GM19324 (cell line): ENCODE results near the gene WDR86.

Source experiments
- ATAC-seq: cut with Tn5 transposase; IDR thresholded peaks from one replicate; pipeline ENCODE4 v1.9.1; 2021; ENCODE audit warnings: mild to moderate bottlenecking, moderate library complexity; ENCODE audit not compliant: unreplicated experiment, low FRiP score

The WDR86 gene

DNA sequence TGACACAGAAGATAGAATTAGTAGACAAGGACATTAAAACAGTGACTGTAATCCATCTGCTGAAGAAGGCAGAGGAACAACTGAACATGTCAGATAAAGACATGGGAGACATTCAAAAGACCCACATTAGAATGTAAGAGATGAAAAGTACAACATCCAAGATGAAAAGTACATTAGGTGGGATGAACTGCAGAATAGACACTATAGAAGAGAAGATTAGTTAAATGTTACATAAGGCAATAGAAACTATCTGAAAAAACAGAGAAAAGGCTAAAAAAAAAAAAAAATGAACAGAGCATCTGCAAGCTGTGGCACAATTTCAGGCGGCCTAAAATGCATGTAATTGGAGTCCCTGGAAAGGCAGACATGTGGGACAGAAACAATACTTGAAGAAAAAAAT, 46.7 kb downstream of the WDR86 start:
- no peak for ATAC-seq

DNA sequence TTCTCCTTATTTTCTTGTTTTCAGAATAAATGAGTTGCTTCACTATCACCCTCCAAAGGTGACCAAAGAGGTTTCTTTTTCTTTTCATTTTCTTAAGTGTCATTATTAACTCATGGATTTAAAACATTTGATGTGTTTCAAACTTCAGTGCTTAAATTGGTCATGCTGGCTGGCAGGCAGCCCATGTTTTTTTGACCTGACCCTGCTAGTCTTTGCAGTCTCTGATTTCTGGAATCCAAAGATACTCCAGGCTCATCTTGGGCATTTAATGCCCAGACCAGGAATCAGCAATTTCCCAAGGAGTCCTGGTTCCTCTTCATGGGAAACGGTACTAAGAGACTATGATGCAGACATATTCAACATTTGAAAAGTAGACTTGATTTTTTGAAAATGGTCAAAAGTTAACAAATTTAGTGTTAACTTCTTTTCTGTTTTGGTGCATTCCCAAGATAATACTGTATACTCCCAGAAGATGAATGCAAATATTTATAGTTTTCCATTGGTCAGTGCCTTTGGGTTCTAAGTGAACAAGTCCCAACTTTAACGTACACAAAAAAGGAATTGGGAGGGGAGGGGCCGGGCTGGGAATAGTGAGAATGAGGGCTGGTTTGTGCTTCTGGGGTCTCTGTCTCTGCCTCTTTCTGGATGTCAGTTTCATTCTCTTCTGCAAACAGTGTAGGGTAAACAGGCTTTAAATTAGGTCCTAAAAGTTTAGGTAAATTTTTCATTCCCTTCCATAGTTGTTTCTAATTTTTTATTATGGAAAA, 48.5 kb downstream of the WDR86 start:
- ATAC-seq: no peak

DNA sequence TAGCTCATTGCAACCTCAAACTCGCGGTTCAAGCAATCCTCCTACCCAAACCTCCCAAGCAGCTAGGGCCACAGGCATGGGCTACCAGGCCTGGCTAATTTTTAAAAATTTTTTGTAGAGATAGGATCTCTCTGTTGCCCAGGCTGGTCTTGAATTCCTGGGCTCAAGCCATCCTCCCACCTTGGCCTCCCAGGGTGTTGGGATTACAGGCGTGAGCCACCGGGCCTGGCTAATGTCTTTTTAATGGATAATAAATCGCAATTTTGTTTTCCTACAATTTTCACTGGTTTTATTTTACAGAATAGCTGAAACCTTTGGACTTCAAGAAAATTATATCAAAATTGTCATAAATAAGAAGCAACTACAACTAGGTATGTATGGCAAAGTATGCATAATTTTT, 57.3 kb downstream of the WDR86 start:
- ATAC-seq: no peak

DNA sequence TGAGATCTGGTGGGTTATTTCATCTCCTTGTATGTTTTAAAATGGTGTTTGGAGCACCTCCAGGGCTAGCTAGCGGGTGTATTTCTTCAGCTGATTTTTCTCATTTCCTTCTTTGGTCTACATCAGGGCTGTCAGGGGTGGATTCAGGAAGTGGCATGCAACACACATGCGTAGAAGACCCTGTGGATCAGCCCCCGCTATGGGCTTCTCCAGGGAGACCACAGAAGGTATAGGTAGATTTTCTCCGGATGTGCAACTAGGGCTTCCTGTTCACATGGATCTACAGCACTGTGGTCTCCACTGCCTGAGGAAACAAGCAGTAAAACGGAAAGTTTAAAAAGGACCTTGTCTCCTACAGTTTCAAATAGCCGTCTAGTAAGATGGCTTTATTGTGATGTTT, 57.9 kb downstream of the WDR86 start:
- ATAC-seq: no peak

DNA sequence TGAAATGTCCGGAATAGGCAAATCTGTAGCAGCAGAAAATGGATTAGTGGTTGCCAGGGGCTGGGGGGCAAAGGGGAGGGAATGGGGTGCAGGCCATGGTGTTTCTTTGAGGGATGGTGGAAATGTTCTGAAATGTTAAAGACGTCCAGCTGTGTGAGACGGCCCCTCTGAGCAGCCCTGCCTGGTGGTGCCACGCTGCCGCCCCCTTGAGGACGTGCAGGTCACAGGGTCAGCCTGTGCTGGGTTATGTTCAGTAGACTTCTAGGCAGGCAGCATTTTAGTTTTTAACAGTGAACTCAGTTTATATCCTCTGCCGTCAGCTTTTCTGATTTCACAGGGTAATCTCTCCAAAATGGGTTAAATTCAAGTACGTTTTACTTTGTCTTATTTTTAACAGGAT, 58.8 kb downstream of the WDR86 start:
- no peak for ATAC-seq

DNA sequence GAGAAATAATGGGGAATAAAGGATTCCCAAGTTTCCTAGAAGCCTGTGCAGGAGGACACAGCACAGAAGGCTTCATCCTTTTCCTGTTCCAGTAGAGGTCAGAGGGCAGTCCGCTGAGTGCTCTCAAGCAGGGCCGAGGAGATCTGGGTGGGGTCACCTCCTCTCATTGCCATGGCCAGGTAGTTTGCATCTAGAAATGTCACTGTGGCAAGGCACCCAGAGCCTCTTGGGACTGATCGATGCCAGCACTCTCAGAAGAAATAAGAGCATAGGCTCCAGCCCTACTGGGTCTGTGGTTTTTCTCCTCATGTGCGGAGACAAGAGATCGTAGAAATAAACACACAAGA, 60.4 kb downstream of the WDR86 start:
- ATAC-seq: peak; percentile 61

DNA sequence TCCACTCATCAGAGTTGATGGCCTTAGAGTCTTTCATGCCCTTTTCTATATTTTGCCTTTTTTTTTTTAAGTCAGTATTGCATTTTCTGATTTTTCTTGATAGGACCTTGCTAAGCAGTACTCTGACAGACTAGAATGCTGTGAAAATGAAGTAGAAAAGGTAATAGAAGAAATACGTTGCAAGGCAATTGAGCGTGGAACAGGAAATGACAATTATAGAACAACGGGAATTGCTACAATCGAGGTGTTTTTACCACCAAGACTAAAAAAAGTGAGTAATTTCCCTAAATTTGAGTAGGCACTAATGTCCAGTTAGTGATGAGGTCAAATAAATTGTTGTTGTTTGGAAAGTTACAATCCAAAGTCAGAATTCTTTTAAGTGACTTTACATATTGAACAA, 60.9 kb downstream of the WDR86 start:
- ATAC-seq: no peak

DNA sequence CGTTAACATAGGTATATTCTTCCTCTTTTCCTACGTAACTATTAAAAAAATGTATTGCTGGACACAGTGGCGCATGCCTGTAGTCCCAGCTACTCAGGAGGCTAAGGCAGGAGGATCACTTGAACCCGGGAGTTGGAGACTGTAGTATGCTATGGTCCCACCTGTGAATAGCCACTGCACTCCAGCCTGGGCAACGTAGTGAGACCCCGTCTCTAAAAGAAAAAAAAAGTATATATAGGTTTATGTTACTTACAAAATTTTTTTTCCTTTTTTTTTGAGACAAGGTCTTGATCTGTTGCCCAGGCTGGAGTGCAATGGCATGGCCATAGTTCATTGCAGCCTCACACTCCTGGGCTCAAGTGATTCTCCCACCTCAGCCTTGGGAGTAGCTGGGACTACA, 62.6 kb downstream of the WDR86 start:
- no peak for ATAC-seq

DNA sequence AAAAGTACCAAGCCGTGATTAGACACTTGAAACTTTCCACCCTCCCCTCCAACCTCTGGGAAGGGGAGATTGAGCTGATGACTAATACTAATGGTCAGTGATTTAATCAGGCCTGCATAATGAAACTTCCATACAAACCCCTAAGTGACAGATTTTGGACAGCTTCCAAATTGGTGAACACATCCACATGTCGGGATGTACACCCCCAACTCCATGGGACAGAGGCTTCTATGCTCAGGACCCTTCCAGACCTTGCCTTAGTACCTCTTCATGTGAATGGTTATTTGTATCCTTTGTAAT, 63.4 kb downstream of the WDR86 start:
- no peak for ATAC-seq

DNA sequence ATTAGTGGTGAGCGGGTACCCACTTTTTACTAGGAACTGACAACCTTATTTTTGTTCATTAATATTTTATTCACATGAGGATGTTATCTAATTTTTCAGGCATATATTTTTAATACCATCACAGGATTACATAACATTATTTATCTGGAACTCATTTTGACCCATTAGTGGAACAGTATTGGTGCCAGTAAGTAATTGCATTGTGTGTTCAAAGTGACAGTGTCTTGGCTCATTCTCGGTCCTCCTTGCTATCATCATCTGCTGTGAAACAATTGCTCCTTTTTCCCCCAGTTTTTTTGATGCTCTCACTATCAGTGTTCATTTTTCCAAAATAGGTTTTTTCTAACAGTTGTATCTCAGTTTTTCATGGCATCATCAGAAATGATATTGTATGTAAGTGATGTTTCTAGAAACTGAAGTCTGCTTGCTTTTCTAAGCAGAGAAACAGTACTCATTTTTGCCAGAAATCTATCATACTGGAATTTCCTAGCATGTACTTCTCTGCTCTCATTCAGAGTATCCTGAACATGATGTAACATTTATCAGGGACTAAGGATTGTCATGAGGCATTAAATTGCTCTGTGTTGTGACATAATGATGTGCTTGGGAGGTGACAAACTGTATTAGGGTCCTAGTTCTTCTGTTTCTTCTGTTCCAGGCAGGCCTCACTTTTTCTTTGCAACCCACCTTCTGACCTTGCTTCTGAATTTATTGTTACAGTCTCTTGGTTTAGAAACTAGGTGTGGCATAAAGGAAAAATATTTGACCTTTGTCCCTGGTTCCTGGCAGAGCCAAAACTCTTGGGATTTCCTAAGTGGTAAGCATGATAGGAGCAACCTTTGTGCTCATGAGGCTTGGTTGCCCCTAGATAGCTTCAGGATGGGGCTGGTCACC, 64.0 kb downstream of the WDR86 start:
- ATAC-seq: no peak

DNA sequence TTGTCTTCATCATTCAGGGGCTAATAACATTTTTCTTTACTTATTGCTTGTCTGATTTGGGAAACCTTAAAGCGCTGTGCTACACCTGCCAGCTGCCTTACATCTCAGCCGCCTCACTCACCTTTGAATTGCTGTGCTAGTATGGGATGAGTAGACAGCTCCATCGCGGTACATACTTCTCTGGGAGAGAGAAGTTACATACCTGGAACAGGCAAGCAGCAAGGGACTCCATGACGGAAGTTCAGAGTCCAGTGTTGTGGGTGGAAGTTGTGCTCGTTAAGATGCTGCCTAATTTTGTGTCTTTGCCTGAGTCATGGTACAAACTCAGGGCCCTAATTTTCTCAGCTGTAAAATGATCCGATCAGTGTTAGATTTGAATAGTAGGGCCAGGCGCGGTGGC, 66.3 kb downstream of the WDR86 start:
- no peak for ATAC-seq

DNA sequence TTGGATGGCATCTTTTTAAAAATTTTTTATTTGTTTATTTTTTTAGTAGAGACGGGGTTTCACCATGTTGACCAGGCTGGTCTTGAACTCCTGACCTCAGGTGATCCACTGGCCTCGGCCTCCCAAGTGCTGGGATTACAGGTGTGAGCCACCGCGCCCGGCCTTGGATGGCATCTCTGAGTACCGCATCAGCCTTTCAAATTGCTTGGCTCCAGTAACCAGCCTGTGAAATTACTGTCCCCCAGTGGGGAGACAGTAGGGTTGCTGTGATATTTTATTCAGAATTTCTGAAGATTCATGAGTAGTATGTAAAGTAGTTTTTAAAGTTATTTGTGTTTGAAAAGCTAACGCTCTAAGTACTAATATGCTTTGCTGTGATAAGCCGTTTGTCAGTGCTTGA, 67.0 kb downstream of the WDR86 start:
- no peak for ATAC-seq

DNA sequence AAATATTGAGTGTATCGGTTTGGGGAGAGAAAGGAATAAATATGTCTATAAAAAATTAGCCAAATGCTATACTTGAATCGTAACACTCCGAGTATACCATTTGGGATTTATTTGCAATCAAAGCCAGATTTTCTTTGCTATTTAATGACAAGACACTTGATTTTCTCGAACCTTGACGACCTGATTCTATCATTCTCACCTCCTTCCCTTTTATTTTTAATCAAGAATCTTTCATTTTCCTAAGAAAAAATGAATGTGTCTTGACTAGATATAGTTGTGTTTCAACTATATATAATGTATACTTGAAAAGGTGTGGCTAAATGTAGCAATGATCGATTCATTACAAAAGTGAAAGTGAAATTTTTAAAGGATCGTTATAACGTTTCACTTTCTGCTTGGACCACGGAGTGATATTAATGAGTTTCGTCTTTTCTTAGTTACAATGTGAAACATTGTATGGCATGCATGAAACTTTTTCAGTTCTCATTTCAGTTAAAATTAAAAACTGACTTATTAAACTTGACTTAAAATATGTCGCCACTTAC, 67.7 kb downstream of the WDR86 start:
- peak; percentile 35 for ATAC-seq

DNA sequence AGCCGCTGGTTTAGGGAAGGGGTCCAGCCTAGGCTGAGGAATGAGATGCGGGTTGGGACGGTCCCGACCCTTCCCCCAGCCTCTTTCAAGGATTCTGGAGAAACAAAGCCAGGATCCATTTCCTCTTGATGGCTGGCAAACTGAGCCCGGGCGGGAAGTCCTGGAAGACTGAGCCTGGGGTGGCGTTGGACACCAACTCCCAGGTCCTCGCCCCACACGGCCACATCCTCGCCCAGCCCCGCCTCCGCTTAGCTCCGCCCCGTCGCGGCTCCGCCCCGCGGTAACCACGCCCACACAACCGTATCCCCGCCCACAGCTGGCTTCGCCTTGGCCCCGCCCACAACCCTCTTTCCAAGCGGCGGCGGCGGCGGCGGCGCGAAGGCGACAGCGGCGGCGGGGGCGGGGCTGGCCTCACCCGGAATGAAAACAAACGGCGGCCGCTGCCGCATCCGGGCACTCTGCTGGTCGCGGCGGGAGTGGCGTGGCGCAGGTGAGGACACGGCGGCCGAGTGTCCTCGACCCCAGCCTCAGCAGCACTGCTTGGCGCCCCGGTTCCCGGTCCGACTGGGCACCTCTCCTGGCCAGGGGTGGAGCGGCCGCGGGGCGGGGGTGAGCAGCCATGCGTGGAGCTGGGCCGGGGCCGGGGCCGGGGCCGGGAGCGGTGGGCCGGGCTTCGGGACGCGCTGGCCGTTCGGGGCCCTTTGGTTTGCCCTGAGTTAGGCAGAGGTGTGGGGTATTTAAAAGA, 68.3 kb downstream of the WDR86 start, which contains the start of gene NUB1:
NUB1 (plus strand) TSS at position 456 of the 745 bp plus-strand sequence. CDS start 3,538 bp downstream, outside the sequence.
- peak; percentile 57 for ATAC-seq

DNA sequence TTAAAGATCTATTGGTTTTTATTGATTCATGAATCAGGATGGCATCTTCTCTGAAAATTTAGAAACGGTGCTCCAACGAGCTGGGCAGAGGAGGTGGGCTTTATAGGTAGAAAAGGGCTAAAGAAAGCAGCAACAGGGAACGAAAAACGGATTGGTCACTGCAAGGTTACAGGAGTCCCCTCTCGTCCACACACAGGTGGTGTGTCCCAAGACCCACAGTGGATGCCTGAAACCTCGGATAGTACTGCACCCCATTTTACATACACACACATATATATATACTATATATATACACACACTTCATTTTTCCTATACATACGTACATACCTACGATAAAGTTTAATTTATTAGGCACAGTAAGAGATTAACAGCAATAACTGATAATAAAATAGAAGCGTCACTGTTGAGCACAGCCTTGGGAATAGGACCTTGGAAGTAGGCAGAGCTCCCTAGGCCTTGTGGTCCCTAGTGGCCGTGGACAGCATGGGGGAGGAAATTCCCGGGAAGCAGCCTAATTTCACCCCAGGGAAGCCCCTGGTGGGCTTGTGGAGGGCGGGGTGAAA, 69.0 kb downstream of the WDR86 start:
- no peak for ATAC-seq

DNA sequence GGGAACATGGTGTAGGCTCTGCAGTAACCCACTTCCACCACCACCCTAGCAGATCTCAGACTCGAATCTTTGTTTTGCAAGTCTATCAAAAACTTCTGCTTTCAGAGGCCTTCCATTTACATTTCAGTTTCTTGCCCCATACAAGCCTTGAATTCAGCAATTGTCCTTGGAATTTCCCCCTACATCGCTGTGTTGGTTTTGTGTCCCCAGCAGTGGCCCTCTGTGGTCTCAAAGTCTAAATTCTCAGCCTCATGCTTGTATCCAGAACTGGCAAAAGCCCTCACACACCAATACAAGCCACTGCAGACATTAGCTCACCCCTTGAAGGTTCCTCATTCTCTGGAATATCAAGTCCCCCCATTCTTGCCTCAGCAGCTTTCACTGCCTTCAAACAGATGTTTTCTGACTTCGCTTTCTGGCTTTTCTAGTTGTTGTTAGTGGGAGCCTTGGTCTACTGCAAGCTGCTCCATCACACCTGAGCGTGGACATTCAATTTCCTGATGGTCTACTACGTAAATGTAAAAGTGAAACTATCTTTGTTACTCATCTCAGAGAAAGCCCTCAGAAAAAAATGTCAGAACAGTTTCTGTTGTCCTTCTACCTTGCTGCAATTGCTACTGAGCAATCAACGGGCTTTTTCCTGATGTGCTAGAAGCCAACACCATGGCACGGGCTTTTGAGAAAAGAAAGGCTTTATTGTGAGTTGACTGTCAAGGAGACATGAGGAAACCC, 70.0 kb downstream of the WDR86 start:
- ATAC-seq: no peak

DNA sequence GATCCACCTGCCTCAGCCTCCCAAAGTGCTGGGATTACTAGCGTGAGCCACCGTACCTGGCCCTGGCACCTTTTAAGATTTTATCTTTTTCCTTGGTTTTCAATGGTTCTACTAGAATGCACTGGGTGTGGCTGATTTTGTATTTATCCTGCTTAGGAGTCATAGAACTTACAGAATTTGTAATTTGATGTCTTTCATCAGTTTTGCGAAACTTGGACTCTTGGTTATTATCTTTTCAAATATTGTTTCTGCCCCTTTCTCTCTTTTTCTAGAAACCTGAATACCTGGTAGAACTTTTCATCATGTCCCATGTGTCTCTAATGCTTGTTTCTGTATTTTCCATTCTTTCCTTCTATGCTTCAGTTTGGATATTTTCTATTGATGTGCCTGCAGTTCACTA, 71.0 kb downstream of the WDR86 start:
- ATAC-seq: no peak

DNA sequence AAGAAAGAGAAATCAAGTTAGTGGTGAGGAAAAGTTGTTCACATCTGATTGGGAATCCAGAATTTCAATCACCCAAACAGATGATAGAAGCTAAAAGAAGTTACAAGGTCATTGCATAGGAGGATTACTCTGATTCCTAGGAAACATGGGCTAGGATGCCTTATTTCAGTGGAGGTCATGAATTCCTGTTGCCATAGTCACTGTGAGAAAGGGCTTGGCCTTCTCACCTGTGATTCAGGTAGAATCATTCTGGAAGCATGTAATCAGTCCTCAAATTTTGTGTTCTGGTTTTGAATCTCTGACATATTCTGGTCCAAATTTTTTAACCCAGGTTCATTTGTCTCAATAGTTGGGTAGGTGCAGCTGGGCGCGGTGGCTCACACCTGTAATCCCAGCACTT, 72.5 kb downstream of the WDR86 start:
- ATAC-seq: no peak

DNA sequence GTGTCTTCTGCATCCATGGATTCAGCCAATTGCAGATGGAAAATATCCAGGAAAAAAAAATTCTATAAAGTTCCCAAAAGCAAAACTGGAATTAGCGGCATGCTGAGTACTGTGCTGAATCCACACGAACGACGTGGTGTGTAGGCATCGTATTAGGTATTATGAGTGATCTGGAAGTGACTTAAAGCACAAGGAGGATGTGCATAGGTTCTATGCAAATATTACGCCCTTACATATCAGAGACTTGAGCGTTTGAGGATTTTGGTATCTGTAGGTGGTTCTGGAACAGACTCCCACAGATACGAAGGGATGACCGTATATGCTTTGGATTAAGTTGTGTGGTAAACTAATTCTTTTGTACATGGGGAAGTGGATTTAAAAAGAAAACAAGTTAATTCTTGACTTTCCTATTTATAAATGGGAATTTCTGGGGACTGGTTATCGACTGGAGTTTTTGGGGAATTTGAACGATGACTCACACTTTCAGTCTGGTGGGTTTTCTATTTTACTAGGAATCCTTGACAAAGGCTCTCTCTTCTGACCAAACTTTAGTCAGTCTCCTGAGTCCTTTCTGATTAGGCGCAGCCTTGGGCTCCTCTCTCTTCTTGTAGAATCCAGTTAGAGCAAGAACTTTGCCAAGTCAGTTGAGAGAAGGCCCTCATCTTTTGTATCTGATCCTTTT, 73.7 kb downstream of the WDR86 start:
- ATAC-seq: no peak

DNA sequence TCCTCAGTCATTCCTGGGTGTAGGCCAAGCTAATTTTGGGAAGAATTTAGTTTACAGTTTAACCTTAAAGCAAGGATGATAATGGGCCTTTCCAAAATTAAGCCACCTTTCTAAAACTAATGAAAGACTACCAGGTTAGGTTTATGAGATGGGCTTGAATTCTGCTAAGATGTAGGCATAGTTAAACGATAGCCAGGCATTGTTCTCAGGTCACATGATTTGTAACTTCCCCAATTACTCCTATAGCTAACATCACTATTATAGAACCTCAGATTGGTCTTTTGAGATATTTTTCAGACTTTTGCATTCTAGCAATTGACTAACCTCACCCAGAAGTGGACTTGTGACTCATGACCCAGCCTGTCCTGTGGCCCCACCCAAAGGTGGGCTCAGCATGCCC, 75.2 kb downstream of the WDR86 start:
- ATAC-seq: no peak
